H9 (cell line): ENCODE measurements around the gene C2orf81. TPM values are rescaled to one million over a fixed set of nuclear protein-coding genes. Genes with fewer than 3 reads are reported as not detected.

Source experiments
- DNase-seq: peaks from one replicate; pipeline ENCODE4 v3.0.0-alpha.2; 2017
- H2AFZ ChIP-seq: one replicate; pipeline ENCODE4 v1.6.1; 2013; ENCODE audit warnings: mild to moderate bottlenecking, low read length, control low read depth, moderate library complexity
- H2AK5ac ChIP-seq: 2 replicates; pipeline ENCODE4 v1.6.1; 2013; ENCODE audit warnings: low read length, control low read depth, mixed read lengths; ENCODE audit not compliant: insufficient read length
- H2BK120ac ChIP-seq: one replicate; pipeline ENCODE4 v1.6.1; 2013; ENCODE audit warnings: low read depth, mild to moderate bottlenecking, low read length, control low read depth, inconsistent platforms; ENCODE audit not compliant: poor library complexity, severe bottlenecking
- H2BK12ac ChIP-seq: 2 replicates; pipeline ENCODE4 v1.6.1; 2013; ENCODE audit warnings: low read length, control low read depth, mixed read lengths, low read depth; ENCODE audit not compliant: insufficient read length
- H2BK15ac ChIP-seq: 2 replicates; pipeline ENCODE4 v1.6.1; 2013; ENCODE audit warnings: low read depth, low read length, control low read depth
- H2BK20ac ChIP-seq: one replicate; pipeline ENCODE4 v1.6.1; 2013; ENCODE audit warnings: low read depth, mild to moderate bottlenecking, low read length, control low read depth, inconsistent platforms; ENCODE audit not compliant: poor library complexity, severe bottlenecking
- H2BK5ac ChIP-seq: 2 replicates; pipeline ENCODE4 v1.6.1; 2013; ENCODE audit warnings: low read length, control low read depth, mixed read lengths; ENCODE audit not compliant: insufficient read length
- H3K14ac ChIP-seq: 2 replicates; pipeline ENCODE4 v1.6.1; 2013; ENCODE audit warnings: low read length, control low read depth; ENCODE audit not compliant: insufficient read depth
- H3K18ac ChIP-seq: 2 replicates; pipeline ENCODE4 v1.6.1; 2013; ENCODE audit warnings: low read depth, mild to moderate bottlenecking, mixed read lengths, low read length, control low read depth; ENCODE audit not compliant: insufficient read length
- H3K23ac ChIP-seq: 2 replicates; pipeline ENCODE4 v1.6.1; 2013; ENCODE audit warnings: low read length, control low read depth, mixed read lengths, low read depth; ENCODE audit not compliant: insufficient read length
- H3K23me2 ChIP-seq: 2 replicates; pipeline ENCODE4 v1.6.1; 2013; ENCODE audit warnings: low read depth, mild to moderate bottlenecking, mixed read lengths, low read length, control low read depth; ENCODE audit not compliant: insufficient read length, poor library complexity, severe bottlenecking
- H3K27ac ChIP-seq: 2 replicates; pipeline ENCODE4 v1.5.1; 2013; ENCODE audit warnings: low read length, control low read depth, mixed read lengths, low read depth; ENCODE audit not compliant: insufficient read length
- H3K27me3 ChIP-seq: 2 replicates; pipeline ENCODE4 v1.6.1; 2013; ENCODE audit warnings: low read length, control low read depth, inconsistent platforms; ENCODE audit not compliant: insufficient read depth
- H3K4ac ChIP-seq: 2 replicates; pipeline ENCODE4 v1.6.1; 2013; ENCODE audit warnings: low read depth, mild to moderate bottlenecking, control low read depth, inconsistent platforms, low read length, moderate library complexity
- H3K4me1 ChIP-seq: 2 replicates; pipeline ENCODE4 v1.6.1; 2013; ENCODE audit warnings: low read length, control low read depth, inconsistent platforms; ENCODE audit not compliant: insufficient read depth
- H3K4me2 ChIP-seq: 2 replicates; pipeline ENCODE4 v1.6.1; 2013; ENCODE audit warnings: low read length, control low read depth, mixed read lengths; ENCODE audit not compliant: insufficient read length, insufficient read depth
- H3K56ac ChIP-seq: 2 replicates; pipeline ENCODE4 v1.6.1; 2013; ENCODE audit warnings: low read depth, mild to moderate bottlenecking, mixed read lengths, low read length, control low read depth; ENCODE audit not compliant: insufficient read length
- H3K79me1 ChIP-seq: 2 replicates; pipeline ENCODE4 v1.6.1; 2013; ENCODE audit warnings: low read depth, mild to moderate bottlenecking, moderate library complexity, low read length, control low read depth, inconsistent platforms; ENCODE audit not compliant: insufficient read depth, poor library complexity, severe bottlenecking
- H3K79me2 ChIP-seq: 2 replicates; pipeline ENCODE4 v1.6.1; 2013; ENCODE audit warnings: low read length, control low read depth, inconsistent platforms; ENCODE audit not compliant: insufficient read depth
- H3K9ac ChIP-seq: 2 replicates; pipeline ENCODE4 v1.6.1; 2013; ENCODE audit warnings: low read length, control low read depth, mixed read lengths; ENCODE audit not compliant: insufficient read length; ENCODE audit errors: extremely low read depth
- H3K9me3 ChIP-seq: one replicate; pipeline ENCODE4 v1.6.1; 2013; ENCODE audit warnings: low read depth, low read length, inconsistent platforms; ENCODE audit not compliant: control insufficient read depth
- H3T11ph ChIP-seq: one replicate; pipeline ENCODE4 v1.6.1; 2013; ENCODE audit warnings: mild to moderate bottlenecking, low read length, control low read depth, inconsistent platforms
- H4K20me1 ChIP-seq: one replicate; pipeline ENCODE4 v1.6.1; 2013; ENCODE audit not compliant: control insufficient read depth, insufficient read length, insufficient read depth
- H4K5ac ChIP-seq: 2 replicates; pipeline ENCODE4 v1.6.1; 2013; ENCODE audit warnings: low read depth, mild to moderate bottlenecking, mixed read lengths, low read length, control low read depth; ENCODE audit not compliant: insufficient read length
- H4K8ac ChIP-seq: replicated peaks from 2 replicates; pipeline ENCODE4 v1.6.1; 2013; ENCODE audit warnings: low read length, control low read depth, mixed read lengths, low read depth; ENCODE audit not compliant: insufficient read length
- H4K91ac ChIP-seq: 2 replicates; pipeline ENCODE4 v1.6.1; 2013; ENCODE audit warnings: low read depth, mild to moderate bottlenecking, moderate library complexity, mixed read lengths, low read length, control low read depth; ENCODE audit not compliant: insufficient read length
- H3K27ac Mint-ChIP-seq, 3 experiments: 2 replicates in 2 of 3; 3 replicates in 1 of 3; pipeline ENCODE4 v1.8.0; 2020 to 2021; ENCODE audit warnings: mixed read lengths in 3 of 3, mild to moderate bottlenecking in 1 of 3, moderate library complexity in 1 of 3
- H3K27me3 Mint-ChIP-seq: 2 replicates; pipeline ENCODE4 v1.8.0; 2021; ENCODE audit warnings: low read depth, mild to moderate bottlenecking, moderate library complexity, mixed read lengths
- H3K36me3 Mint-ChIP-seq, 3 experiments: 2 replicates in 2 of 3; 3 replicates in 1 of 3; pipeline ENCODE4 v1.8.0; 2020 to 2021; ENCODE audit warnings: low read depth in 3 of 3, mixed read lengths in 3 of 3; ENCODE audit not compliant: insufficient read depth in 1 of 3
- H3K4me1 Mint-ChIP-seq, 2 experiments: 2 replicates each; pipeline ENCODE4 v1.8.0; 2020; ENCODE audit warnings: mixed read lengths in 2 of 2
- H3K4me3 Mint-ChIP-seq, 2 experiments: 2 replicates in 1 of 2; 3 replicates in 1 of 2; pipeline ENCODE4 v1.8.0; 2020 to 2021; ENCODE audit warnings: mild to moderate bottlenecking in 2 of 2, mixed read lengths in 2 of 2, moderate library complexity in 1 of 2
- H3K9me3 Mint-ChIP-seq, 2 experiments: 2 replicates in 1 of 2; 3 replicates in 1 of 2; pipeline ENCODE4 v1.8.0; 2020; ENCODE audit warnings: mild to moderate bottlenecking in 2 of 2, mixed read lengths in 2 of 2, moderate library complexity in 1 of 2
- CTCF ChIP-seq: fragments of 200-600 bp; sonication (generic); conservative IDR thresholded peaks from 3 replicates; pipeline ENCODE4 v1.8.0; 2021; ENCODE audit warnings: antibody characterized with exemption, mild to moderate bottlenecking
- WGBS: extraction: QIAGEN DNeasy Blood & Tissue Kit; methylation state at CpG from one replicate; pipeline ENCODE4 v1.1.7; 2013; ENCODE audit warnings: missing lambda C conversion rate, low lambda C conversion rate, mixed read lengths; ENCODE audit not compliant: insufficient read length; ENCODE audit errors: extremely low coverage; 5-methylcytosine and 5-hydroxymethylcytosine counted together
- total RNA-seq: library from RNA; stranded (reverse); gene quantifications from 2 replicates; pipeline ENCODE4 v1.2.1, GENCODE V29; 2021

C2orf81 gene
- total RNA-seq, 1 experiment from 2014 or later: 3.5 TPM

GRCh38 chr2:74420006-74420405 is 1.4 kb downstream of the C2orf81 start:
- Histone ChIP-seq H2BK12ac (no peak overlapping the region), H3K79me2 (no peaks in the 10 kb centered on the region), H2BK5ac (no peak overlapping the region), H4K91ac (no peak overlapping the region), H3K9me3 (no peaks in the 10 kb centered on the region), H2BK120ac (no peak overlapping the region), H3K23me2 (peaks cover 9% of the 10 kb centered on the region), H3K4ac (no peak overlapping the region), H3K4me2 (no peak overlapping the region), H2AK5ac (no peak overlapping the region), H4K5ac (no peak overlapping the region), H3K4me1 (no peaks in the 10 kb centered on the region), H3K14ac (no peak overlapping the region), H3K27me3 (no peaks in the 10 kb centered on the region), H2BK20ac (no peak overlapping the region), H3K18ac (no peak overlapping the region), H3K23ac (no peak overlapping the region), H3K9ac (no peak overlapping the region), H3T11ph (no peak overlapping the region), H4K8ac (no peak overlapping the region), H3K27ac (no peak overlapping the region), H3K56ac (no peak overlapping the region), H4K20me1 (no peaks in the 10 kb centered on the region), H2AFZ (no peak overlapping the region), H3K79me1 (no peaks in the 10 kb centered on the region), H2BK15ac (no peak overlapping the region)
- peak overlapping the region in 1 of 2 experiments; percentile 31; a peak in 2 of 5 replicates for H3K4me3 Mint-ChIP-seq
- WGBS: no CpG with 5 or more reads among the region's 2 CpGs
- TF ChIP-seq CTCF: no peak
- peaks cover 4 to 15% (median 8%) of the 10 kb centered on the region in 3 experiments; a peak in 6 of 7 replicates for H3K36me3 Mint-ChIP-seq
- peaks cover 11 to 25% of the 10 kb centered on the region in 2 experiments for H3K4me1 Mint-ChIP-seq
- no peak overlapping the region for H3K27ac Mint-ChIP-seq
- H3K27me3 Mint-ChIP-seq: peaks cover 30% of the 10 kb centered on the region
- no peak for DNase-seq
- H3K9me3 Mint-ChIP-seq: no peaks in the 10 kb centered on the region; a peak in 1 of 5 replicates
